NCI-H774 (cell line): ENCODE measurements around the gene GPER1.
"Not testable (repeated sequence)": the region's sequence is repeated elsewhere in the genome, so short reads cannot be mapped to it uniquely, and the experiment has no call there.

Source experiments
- DNase-seq: peaks from one replicate; lab custom pipeline; 2025; lab: John Stamatoyannopoulos, UW

Gene GPER1

GRCh38 chr7:1087952-1088920, at the start of gene GPER1:
TSS of gene GPER1 (plus strand) at chr7:1088113. CDS start at chr7:1091729, 3,616 bp downstream.
- DNase-seq: no peak

GRCh38 chr7:1040233-1040632, 47.7 kb upstream of the GPER1 start:
- not testable (repeated sequence) for DNase-seq

GRCh38 chr7:1040790-1041189, 47.1 kb upstream of the GPER1 start:
- DNase-seq: no peak

- no peak for DNase-seq
Observed at GRCh38 chr7:1041551-1042491, 46.1 kb upstream of the GPER1 start.

- no peak for DNase-seq
Observed at GRCh38 chr7:1042492-1042833, 45.5 kb upstream of the GPER1 start.

GRCh38 chr7:1043552-1044188, 44.2 kb upstream of the GPER1 start:
- DNase-seq: no peak

GRCh38 chr7:1044189-1045068, 43.5 kb upstream of the GPER1 start, which contains the start of gene GPR146:
TSS of gene GPR146 (plus strand) at chr7:1044546. CDS start at chr7:1057516, 12,970 bp downstream.
- peak; percentile 89 for DNase-seq

- DNase-seq: no peak
Observed at GRCh38 chr7:1045069-1046063, 42.5 kb upstream of the GPER1 start.

- no peak for DNase-seq
Observed at GRCh38 chr7:1046722-1047679, 40.9 kb upstream of the GPER1 start.

- DNase-seq: no peak
Observed at GRCh38 chr7:1049006-1049741, 38.7 kb upstream of the GPER1 start.

- DNase-seq: no peak
Observed at GRCh38 chr7:1049801-1050200, 38.1 kb upstream of the GPER1 start.

- DNase-seq: no peak
Observed at GRCh38 chr7:1050254-1050906, 37.5 kb upstream of the GPER1 start.

GRCh38 chr7:1050956-1051690, 36.8 kb upstream of the GPER1 start:
- DNase-seq: no peak

GRCh38 chr7:1052031-1052818, 35.7 kb upstream of the GPER1 start:
- DNase-seq: no peak

- no peak for DNase-seq
Observed at GRCh38 chr7:1053002-1053411, 34.9 kb upstream of the GPER1 start.
